ENCODE results near the gene CORO1C.

CORO1C gene

GRCh38 chr12:108724054-108724889, 7.0 kb downstream of the CORO1C start:
- DNase-seq = no peak

- peak; percentile 20 for DNase-seq
Observed at GRCh38 chr12:108722992-108723766, 8.1 kb downstream of the CORO1C start.

- no peak for DNase-seq
Observed at GRCh38 chr12:108722463-108722862, 8.9 kb downstream of the CORO1C start.

GRCh38 chr12:108721824-108722223, 9.5 kb downstream of the CORO1C start:
- no peak for DNase-seq

- no peak for DNase-seq
Observed at GRCh38 chr12:108720757-108721514, 10.4 kb downstream of the CORO1C start.

- DNase-seq = no peak
Observed at GRCh38 chr12:108717243-108717642, 14.1 kb downstream of the CORO1C start.

- no peak for DNase-seq
Observed at GRCh38 chr12:108714866-108715265, 16.5 kb downstream of the CORO1C start.

- DNase-seq = no peak
Observed at GRCh38 chr12:108713471-108713870, 17.8 kb downstream of the CORO1C start.

GRCh38 chr12:108712925-108713203, 18.5 kb downstream of the CORO1C start:
- DNase-seq = no peak

- no peak for DNase-seq
Observed at GRCh38 chr12:108712165-108712924, 19.0 kb downstream of the CORO1C start.

GRCh38 chr12:108711489-108712164, 19.7 kb downstream of the CORO1C start:
- no peak for DNase-seq

GRCh38 chr12:108709697-108710096, 21.6 kb downstream of the CORO1C start:
- DNase-seq = no peak

GRCh38 chr12:108704527-108704926, 26.8 kb downstream of the CORO1C start:
- no peak for DNase-seq

GRCh38 chr12:108702595-108703320, 28.6 kb downstream of the CORO1C start:
- no peak for DNase-seq

GRCh38 chr12:108701779-108702441, 29.4 kb downstream of the CORO1C start:
- no peak for DNase-seq

GRCh38 chr12:108700833-108701541, 30.3 kb downstream of the CORO1C start:
- no peak for DNase-seq

GRCh38 chr12:108699955-108700563, 31.3 kb downstream of the CORO1C start:
- DNase-seq = no peak

- no peak for DNase-seq
Observed at GRCh38 chr12:108697905-108698304, 33.4 kb downstream of the CORO1C start.

GRCh38 chr12:108696996-108697290, 34.4 kb downstream of the CORO1C start:
- no peak for DNase-seq

Data from T1000 (cell line).